ENCODE measurements around the gene LACC1.
A peak's percentile ranks its signal among the peaks of the same experiment; 100 is the strongest.

Gene LACC1

DNA sequence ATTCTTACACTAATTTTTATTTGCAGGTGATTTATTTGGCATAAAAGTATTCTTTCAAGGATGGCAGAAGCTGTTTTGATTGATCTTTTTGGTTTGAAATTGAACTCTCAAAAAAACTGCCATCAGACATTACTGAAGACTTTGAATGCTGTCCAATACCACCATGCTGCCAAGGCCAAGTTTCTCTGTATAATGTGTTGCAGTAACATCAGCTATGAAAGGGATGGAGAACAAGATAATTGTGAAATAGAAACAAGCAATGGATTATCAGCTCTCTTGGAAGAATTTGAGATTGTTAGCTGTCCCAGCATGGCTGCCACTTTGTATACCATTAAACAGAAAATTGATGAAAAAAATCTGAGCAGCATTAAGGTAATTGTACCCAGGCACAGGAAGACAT is 1.2 kb downstream of the LACC1 start:
- TF ChIP-seq, protein P1, sequence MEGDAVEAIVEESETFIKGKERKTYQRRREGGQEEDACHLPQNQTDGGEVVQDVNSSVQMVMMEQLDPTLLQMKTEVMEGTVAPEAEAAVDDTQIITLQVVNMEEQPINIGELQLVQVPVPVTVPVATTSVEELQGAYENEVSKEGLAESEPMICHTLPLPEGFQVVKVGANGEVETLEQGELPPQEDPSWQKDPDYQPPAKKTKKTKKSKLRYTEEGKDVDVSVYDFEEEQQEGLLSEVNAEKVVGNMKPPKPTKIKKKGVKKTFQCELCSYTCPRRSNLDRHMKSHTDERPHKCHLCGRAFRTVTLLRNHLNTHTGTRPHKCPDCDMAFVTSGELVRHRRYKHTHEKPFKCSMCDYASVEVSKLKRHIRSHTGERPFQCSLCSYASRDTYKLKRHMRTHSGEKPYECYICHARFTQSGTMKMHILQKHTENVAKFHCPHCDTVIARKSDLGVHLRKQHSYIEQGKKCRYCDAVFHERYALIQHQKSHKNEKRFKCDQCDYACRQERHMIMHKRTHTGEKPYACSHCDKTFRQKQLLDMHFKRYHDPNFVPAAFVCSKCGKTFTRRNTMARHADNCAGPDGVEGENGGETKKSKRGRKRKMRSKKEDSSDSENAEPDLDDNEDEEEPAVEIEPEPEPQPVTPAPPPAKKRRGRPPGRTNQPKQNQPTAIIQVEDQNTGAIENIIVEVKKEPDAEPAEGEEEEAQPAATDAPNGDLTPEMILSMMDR (IDR thresholded peaks at IDR 0.05; ENCODE audit: low read length, missing control alignments), result no peak
- no peak overlapping the region for H3K4me3 ChIP-seq (replicated peaks; ENCODE audit: low read depth, low read length)
- peak; percentile 27 for DNase-seq (ENCODE audit: low read depth)

DNA sequence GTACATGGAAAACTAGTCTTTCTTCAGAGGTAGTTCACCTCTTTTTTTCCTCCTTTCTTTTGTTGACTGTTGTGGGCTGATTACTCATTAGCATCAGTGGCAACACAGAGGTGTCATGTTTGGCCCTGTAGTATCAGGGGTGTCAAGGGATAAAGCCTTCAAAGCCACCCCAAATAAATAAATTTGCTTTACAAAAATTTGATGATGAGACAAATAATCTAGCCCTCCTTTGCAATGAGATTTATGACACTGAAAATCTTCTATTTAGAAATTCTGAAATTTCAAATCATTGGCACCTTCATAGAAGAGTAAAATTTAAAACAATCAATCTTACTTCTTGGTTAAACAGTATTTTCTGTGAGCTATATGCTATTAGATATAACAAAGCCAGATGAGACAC is 1.9 kb downstream of the LACC1 start:
- TF ChIP-seq, protein P1 (IDR thresholded peaks at IDR 0.05; ENCODE audit: low read length, missing control alignments), result no peak
- no peak overlapping the region for H3K4me3 ChIP-seq (replicated peaks; ENCODE audit: low read depth, low read length)
- no peak for DNase-seq (ENCODE audit: low read depth)

DNA sequence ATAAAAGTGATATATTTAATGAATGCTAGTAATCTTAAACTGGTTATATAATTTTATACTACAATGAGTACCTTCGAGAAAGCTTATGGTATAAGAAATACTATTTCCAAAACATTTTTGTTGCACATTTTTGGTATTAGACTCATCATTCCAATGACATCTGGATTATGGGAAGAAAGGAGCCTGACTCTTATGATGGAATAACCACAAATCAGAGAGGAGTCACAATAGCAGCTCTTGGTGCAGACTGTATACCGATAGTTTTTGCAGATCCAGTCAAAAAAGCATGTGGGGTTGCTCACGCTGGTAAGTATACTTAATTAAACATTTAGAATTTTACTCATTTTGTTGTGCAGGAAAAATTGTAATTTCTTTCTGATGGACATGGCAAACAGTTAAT is 3.9 kb downstream of the LACC1 start:
- DNase-seq (ENCODE audit: low read depth), result no peak
- H3K4me3 ChIP-seq (replicated peaks; ENCODE audit: low read depth, low read length), result no peak overlapping the region
- TF ChIP-seq, protein P1 (IDR thresholded peaks at IDR 0.05; ENCODE audit: low read length, missing control alignments), result no peak

DNA sequence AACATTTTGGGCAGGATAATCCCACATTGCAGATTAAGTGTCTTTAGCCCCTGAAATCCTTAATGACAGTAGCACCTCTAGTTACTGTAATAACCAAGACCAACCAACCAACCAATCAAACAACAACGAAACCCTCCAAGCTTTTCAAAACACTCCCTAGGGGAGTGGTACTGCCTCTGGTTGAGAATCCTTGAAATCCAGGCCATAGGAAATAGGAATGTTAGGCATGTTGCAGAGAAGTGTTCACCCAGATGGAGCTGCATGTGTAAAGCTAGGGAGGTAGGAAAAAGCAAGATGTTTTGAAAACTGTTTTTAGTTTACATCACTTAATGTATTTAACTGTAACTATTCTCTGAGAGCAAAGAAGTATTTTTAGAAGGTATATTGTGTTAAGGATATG is 4.5 kb downstream of the LACC1 start:
- H3K4me3 ChIP-seq (replicated peaks; ENCODE audit: low read depth, low read length), result no peak overlapping the region
- DNase-seq (ENCODE audit: low read depth), result no peak
- TF ChIP-seq, protein P1 (IDR thresholded peaks at IDR 0.05; ENCODE audit: low read length, missing control alignments), result no peak

DNA sequence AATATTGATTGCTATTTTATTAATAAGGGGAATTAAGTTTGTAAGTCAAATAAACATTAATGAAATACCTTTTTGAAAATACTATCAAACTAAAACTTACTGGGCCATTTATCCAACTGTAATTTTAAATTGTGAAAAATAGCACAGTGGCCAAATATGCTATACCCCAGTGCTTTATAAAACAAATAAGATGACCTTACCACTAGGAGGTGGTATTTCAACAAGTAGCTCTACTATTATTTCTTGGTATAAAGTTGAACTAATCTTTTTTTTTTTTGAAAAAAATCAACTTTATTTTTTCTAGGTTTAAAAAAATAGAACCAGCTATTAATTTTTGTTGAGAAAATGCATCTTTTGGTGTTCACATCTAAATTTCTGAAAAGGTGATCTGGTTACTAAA is 14.7 kb downstream of the LACC1 start:
- no peak overlapping the region for H3K4me3 ChIP-seq (replicated peaks; ENCODE audit: low read depth, low read length)
- TF ChIP-seq, protein P1 (IDR thresholded peaks at IDR 0.05; ENCODE audit: low read length, missing control alignments), result peak; percentile 26
- no peak for DNase-seq (ENCODE audit: low read depth)

DNA sequence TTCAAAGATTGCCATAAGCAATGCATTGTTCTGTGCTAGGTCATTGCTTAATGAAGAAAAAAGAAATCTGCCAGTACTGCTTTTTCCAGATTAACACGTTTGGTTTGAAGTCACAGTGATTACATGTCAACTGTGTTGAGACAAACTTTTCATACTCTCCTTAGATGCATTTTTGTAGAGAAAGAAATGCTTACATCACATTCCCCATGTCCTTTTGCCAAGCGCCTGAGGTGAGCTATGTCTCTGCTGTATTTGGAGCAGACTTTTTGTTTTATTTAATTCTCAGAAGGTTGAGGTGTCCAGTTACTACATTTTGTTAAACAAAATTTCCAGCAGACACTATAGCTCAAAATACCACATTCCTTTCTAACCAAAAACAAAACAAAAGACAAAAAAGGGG is 16.2 kb downstream of the LACC1 start:
- TF ChIP-seq, protein P1 (IDR thresholded peaks at IDR 0.05; ENCODE audit: low read length, missing control alignments), result no peak
- H3K4me3 ChIP-seq (replicated peaks; ENCODE audit: low read depth, low read length), result no peak overlapping the region
- DNase-seq (ENCODE audit: low read depth), result no peak

DNA sequence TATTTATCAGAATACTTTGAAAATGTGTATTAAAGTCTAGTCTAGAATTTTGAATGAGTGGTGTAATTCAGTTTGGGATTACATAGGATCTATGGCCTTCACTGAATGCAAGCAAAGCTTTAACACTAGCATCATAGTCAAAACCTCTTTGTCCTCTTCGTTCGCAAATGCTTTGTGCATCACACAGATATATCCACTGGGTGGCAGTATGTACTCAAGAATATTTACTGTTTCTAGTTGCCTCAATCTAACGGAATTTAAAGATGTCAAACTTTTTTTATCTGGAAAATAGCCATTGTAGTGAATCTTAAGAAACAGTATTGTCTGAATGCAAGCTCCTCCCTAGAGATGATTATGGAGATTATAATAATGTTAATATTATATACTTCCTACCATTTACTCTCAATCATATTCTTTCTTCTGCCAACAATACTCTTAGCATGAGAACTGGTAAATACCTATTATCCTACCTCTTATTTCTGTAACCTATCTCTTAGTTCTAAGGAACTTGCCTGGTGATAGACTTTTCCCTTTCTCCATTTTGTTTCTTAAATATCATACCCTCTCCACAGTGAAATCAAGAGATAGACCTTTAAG is 25.8 kb downstream of the LACC1 start:
- DNase-seq (ENCODE audit: low read depth), result peak; percentile 86
- TF ChIP-seq, protein P1 (IDR thresholded peaks at IDR 0.05; ENCODE audit: low read length, missing control alignments), result peak; percentile 70

More for the DNA sequence above, 25.8 kb downstream of the LACC1 start:
- H3K4me3 ChIP-seq (replicated peaks; ENCODE audit: low read depth, low read length), result no peak overlapping the region
